GM23338 (cell line): ENCODE results near the gene DNAH17.

Experiments used
- CREB1 ChIP-seq: fragments of 250-450 bp; sonication (Bioruptor Pico); IDR thresholded peaks from 2 replicates; pipeline ENCODE4 v1.5.0; 2020; ENCODE audit warnings: low read depth, mild to moderate bottlenecking, moderate library complexity
- CTCF ChIP-seq, 2 experiments: fragments of 200-600 bp in 1 of 2; sonication (generic) in 1 of 2; conservative IDR thresholded peaks; 2 replicates each; pipeline versions ENCODE4 v1.5.1 to v1.6.1; 2016 to 2017; ENCODE audit warnings: antibody characterized with exemption in 2 of 2, low read depth in 2 of 2, mild to moderate bottlenecking in 2 of 2, moderate library complexity in 1 of 2
- EZH2 ChIP-seq: fragments of 200-600 bp; sonication (generic); IDR thresholded peaks from one replicate; pipeline ENCODE4 v1.8.0; 2017; ENCODE audit warnings: antibody characterized with exemption, mild to moderate bottlenecking, low read depth; ENCODE audit not compliant: unreplicated experiment
- EZH2phosphoT487 ChIP-seq: fragments of 200-600 bp; sonication (generic); IDR thresholded peaks from one replicate; pipeline ENCODE4 v1.8.1; 2018; ENCODE audit warnings: antibody characterized with exemption; ENCODE audit not compliant: unreplicated experiment
- JUNB ChIP-seq: IDR thresholded peaks from one replicate; pipeline ENCODE4 v1.6.1; 2016; ENCODE audit warnings: antibody characterized with exemption; ENCODE audit not compliant: unreplicated experiment
- POLR2AphosphoS5 ChIP-seq: IDR thresholded peaks from 2 replicates; pipeline ENCODE4 v1.6.1; 2016; ENCODE audit warnings: antibody characterized with exemption, low read depth
- REST ChIP-seq: IDR thresholded peaks from one replicate; pipeline ENCODE4 v1.6.1; 2018; ENCODE audit warnings: antibody characterized with exemption; ENCODE audit not compliant: unreplicated experiment
- ZNF462 ChIP-seq: fragments of 250-450 bp; sonication (Bioruptor Pico); IDR thresholded peaks from 2 replicates; pipeline ENCODE4 v1.5.0; 2020; ENCODE audit warnings: mild to moderate bottlenecking, moderate library complexity

GRCh38 chr17:78462148-78462547 lies 115.0 kb downstream of the DNAH17 start:
- TF ChIP-seq CTCF (conservative IDR thresholded peaks at IDR 0.05; ENCODE audit: low read depth in 2 of 2), result no peak
- no peak for TF ChIP-seq POLR2AphosphoS5
- TF ChIP-seq EZH2, result no peak
- TF ChIP-seq REST, result no peak
- no peak for TF ChIP-seq EZH2phosphoT487
- no peak for TF ChIP-seq JUNB
- TF ChIP-seq CREB1, result no peak
- no peak for TF ChIP-seq ZNF462 (CRISPR knock-in tag)
